Neural cell (in vitro differentiated cells): ENCODE data around the gene TDRD15. TPM values are rescaled to one million over a fixed set of nuclear protein-coding genes. Genes with fewer than 3 reads are reported as not detected.

Experiments
- H2AFZ ChIP-seq: fragments of 200-600, 300-800 bp; sonication (generic), shearing (Covaris generic); 2 replicates; pipeline ENCODE4 v1.6.0; 2014; ENCODE audit warnings: low read depth, mild to moderate bottlenecking, antibody characterized with exemption, low read length, moderate library complexity
- H3F3A ChIP-seq: fragments of 200-600 bp; shearing (Covaris generic); 2 replicates; pipeline ENCODE4 v1.6.1; 2016; ENCODE audit warnings: mild to moderate bottlenecking, moderate library complexity, mixed read lengths, antibody characterized with exemption, low read length; ENCODE audit not compliant: insufficient read depth, poor library complexity, severe bottlenecking
- H3K27ac ChIP-seq: fragments of 200-600, 300-800 bp; sonication (generic), shearing (Covaris generic); 2 replicates; pipeline ENCODE4 v1.5.1; 2014; ENCODE audit warnings: mild to moderate bottlenecking, low read length, moderate library complexity
- H3K27me3 ChIP-seq: fragments of 300-800, 200-600 bp; sonication (generic), shearing (Covaris generic); 2 replicates; pipeline ENCODE4 v1.6.0; 2014; ENCODE audit warnings: mild to moderate bottlenecking, low read depth, low read length, moderate library complexity; ENCODE audit not compliant: insufficient read depth
- H3K36me3 ChIP-seq: fragments of 300-800, 200-600 bp; sonication (generic), shearing (Covaris generic); 2 replicates; pipeline ENCODE4 v1.5.1; 2014; ENCODE audit warnings: mild to moderate bottlenecking, antibody characterized with exemption, low read length, moderate library complexity; ENCODE audit not compliant: insufficient read depth
- H3K4me2 ChIP-seq: fragments of 300-800, 200-600 bp; sonication (generic), shearing (Covaris generic); 2 replicates; pipeline ENCODE4 v1.6.0; 2014; ENCODE audit warnings: mild to moderate bottlenecking, low read length
- H3K4me3 ChIP-seq: fragments of 300-800, 200-600 bp; sonication (generic), shearing (Covaris generic); 2 replicates; pipeline ENCODE4 v1.5.1; 2014; ENCODE audit warnings: mild to moderate bottlenecking, low read length, moderate library complexity
- H3K79me2 ChIP-seq: fragments of 200-600 bp; shearing (Covaris generic); replicated peaks from 2 replicates; pipeline ENCODE4 v1.6.0; 2014; ENCODE audit warnings: mild to moderate bottlenecking, low read length, moderate library complexity; ENCODE audit not compliant: insufficient read depth
- H3K9ac ChIP-seq: fragments of 300-800, 200-600 bp; sonication (generic), shearing (Covaris generic); 2 replicates; pipeline ENCODE4 v1.6.1; 2016; ENCODE audit warnings: mild to moderate bottlenecking, low read length, mixed read lengths
- H3K9me2 ChIP-seq: fragments of 200-600 bp; shearing (Covaris generic); 2 replicates; pipeline ENCODE4 v1.6.1; 2016; ENCODE audit warnings: mild to moderate bottlenecking, low read length, mixed read lengths; ENCODE audit not compliant: insufficient read depth
- H3K9me3 ChIP-seq: fragments of 200-600, 300-800 bp; sonication (generic), shearing (Covaris generic); 2 replicates; pipeline ENCODE4 v1.6.1; 2016; ENCODE audit warnings: mild to moderate bottlenecking, mixed run types, low read length, moderate library complexity, mixed read lengths
- H4K20me1 ChIP-seq: fragments of 200-600 bp; shearing (Covaris generic); 2 replicates; pipeline ENCODE4 v1.6.1; 2016; ENCODE audit warnings: mild to moderate bottlenecking, mixed run types; ENCODE audit not compliant: insufficient read depth
- CTCF ChIP-seq: fragments of 450-650 bp; IDR thresholded peaks from 2 replicates; pipeline ENCODE4 v1.5.1; 2014; ENCODE audit warnings: antibody characterized with exemption, mild to moderate bottlenecking, moderate library complexity; ENCODE audit not compliant: poor library complexity, severe bottlenecking
- EP300 ChIP-seq: fragments of 450-650 bp; conservative IDR thresholded peaks from 2 replicates; pipeline ENCODE4 v1.6.1; 2014; ENCODE audit warnings: antibody characterized with exemption, mild to moderate bottlenecking, moderate library complexity; ENCODE audit not compliant: poor library complexity, severe bottlenecking
- EZH2 ChIP-seq: fragments of 200-600, 300-800 bp; shearing (Covaris generic), sonication (generic); IDR thresholded peaks from 2 replicates; pipeline ENCODE4 v1.6.1; 2014; ENCODE audit warnings: antibody characterized with exemption, low read length, borderline replicate concordance, mild to moderate bottlenecking; ENCODE audit not compliant: insufficient read depth, poor library complexity, severe bottlenecking
- MXI1 ChIP-seq: fragments of 450-650 bp; conservative IDR thresholded peaks from 2 replicates; pipeline ENCODE4 v1.6.1; 2014; ENCODE audit warnings: antibody characterized with exemption, mild to moderate bottlenecking; ENCODE audit not compliant: poor library complexity, severe bottlenecking
- POLR2AphosphoS5 ChIP-seq: IDR thresholded peaks from 2 replicates; pipeline ENCODE4 v1.6.1; 2012
- RAD21 ChIP-seq: fragments of 450-650 bp; conservative IDR thresholded peaks from 2 replicates; pipeline ENCODE4 v1.6.1; 2014; ENCODE audit warnings: antibody characterized with exemption, mild to moderate bottlenecking, moderate library complexity
- REST ChIP-seq: IDR thresholded peaks from 2 replicates; pipeline ENCODE4 v1.6.1; 2012; ENCODE audit warnings: borderline replicate concordance
- SMC3 ChIP-seq: fragments of 450-650 bp; conservative IDR thresholded peaks from 2 replicates; pipeline ENCODE4 v1.6.1; 2014; ENCODE audit warnings: antibody characterized with exemption, mild to moderate bottlenecking, moderate library complexity; ENCODE audit not compliant: poor library complexity
- TAF1 ChIP-seq: IDR thresholded peaks from 2 replicates; pipeline ENCODE4 v1.6.1; 2012; ENCODE audit warnings: low read depth
- polyA plus RNA-seq: library from polyadenylated mRNA; depleted of rRNA; stranded (reverse); fragments of >200 nt; gene quantifications from 2 replicates; pipeline ENCODE4 v1.2.3, GENCODE V29; 2014

TDRD15 gene
- polyA plus RNA-seq, 1 donor from 2014 or later: not detected

- no peak overlapping the region for H3K4me3 ChIP-seq
- H3F3A ChIP-seq: no peaks in the 10 kb centered on the region
- no peaks in the 10 kb centered on the region for H3K79me2 ChIP-seq
- no peak overlapping the region for H3K4me2 ChIP-seq
- no peaks in the 10 kb centered on the region for H3K36me3 ChIP-seq
- no peaks in the 10 kb centered on the region for H3K27me3 ChIP-seq
- no peaks in the 10 kb centered on the region for H4K20me1 ChIP-seq
- TF ChIP-seq REST: no peak
- TF ChIP-seq EZH2: no peak
- TF ChIP-seq POLR2AphosphoS5: no peak
- no peak for TF ChIP-seq TAF1
- no peak for TF ChIP-seq RAD21
- TF ChIP-seq CTCF: no peak
- no peak for TF ChIP-seq EP300
- no peak for TF ChIP-seq MXI1
- no peak for TF ChIP-seq SMC3
- no peak overlapping the region for H3K27ac ChIP-seq
- H3K9me3 ChIP-seq: no peaks in the 10 kb centered on the region
- no peaks in the 10 kb centered on the region for H3K9me2 ChIP-seq
- H2AFZ ChIP-seq: no peak overlapping the region
- no peak overlapping the region for H3K9ac ChIP-seq
Observed at GRCh38 chr2:21095178-21095577, 28.6 kb upstream of the TDRD15 start.

- Histone ChIP-seq H2AFZ (no peak overlapping the region), H3K79me2 (no peaks in the 10 kb centered on the region), H3K27me3 (no peaks in the 10 kb centered on the region), H3K9ac (no peak overlapping the region), H3K9me3 (no peaks in the 10 kb centered on the region), H3K4me3 (no peak overlapping the region), H3K27ac (no peak overlapping the region), H3F3A (no peaks in the 10 kb centered on the region), H3K36me3 (no peaks in the 10 kb centered on the region), H3K4me2 (no peak overlapping the region), H4K20me1 (no peaks in the 10 kb centered on the region), H3K9me2 (no peaks in the 10 kb centered on the region)
- TF ChIP-seq TAF1 (no peak), EZH2 (no peak), RAD21 (no peak), MXI1 (no peak), SMC3 (no peak), EP300 (no peak), POLR2AphosphoS5 (no peak)
Observed at GRCh38 chr2:21095714-21096113, 28.1 kb upstream of the TDRD15 start.
